ENCODE measurements around the gene ADAMTS18.

The ADAMTS18 gene

DNA sequence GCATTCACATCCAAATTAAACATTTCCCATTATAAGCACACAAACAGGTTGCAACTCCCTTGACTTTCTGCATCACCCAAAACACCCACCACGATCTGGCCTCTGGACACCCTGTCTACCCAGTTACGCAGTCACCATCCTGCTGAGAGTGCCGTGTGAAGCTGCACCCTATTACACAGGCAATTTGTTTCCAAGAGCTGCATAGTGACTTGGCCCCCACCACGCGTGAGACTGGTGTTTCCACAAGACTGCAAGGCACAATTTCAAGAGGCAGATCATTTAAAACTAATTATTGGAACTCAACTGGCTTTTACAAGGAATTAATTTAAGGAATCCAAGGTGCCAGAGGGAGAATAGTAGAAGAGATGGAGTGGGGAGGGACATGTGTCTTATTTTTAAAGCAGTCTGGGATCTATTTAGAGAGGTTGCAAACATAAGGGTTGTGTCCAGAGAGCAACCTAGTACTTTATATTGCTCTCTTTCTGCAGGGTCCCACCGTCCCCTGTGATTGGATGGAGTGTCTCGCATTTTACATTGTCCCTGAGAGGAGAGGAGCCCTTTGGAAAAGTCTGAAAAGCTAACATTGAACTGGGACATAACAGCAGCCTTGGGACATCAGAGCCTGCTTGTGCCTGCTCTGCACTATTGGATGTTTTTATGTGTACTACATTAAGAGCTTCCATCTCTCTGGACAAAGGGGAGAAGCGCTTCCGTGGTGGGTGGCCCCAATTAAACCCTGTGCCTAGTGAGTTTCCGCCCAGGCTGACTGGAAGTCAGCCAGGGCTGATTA is 8.7 kb upstream of the ADAMTS18 start (continued):
- no peak for TF ChIP-seq ZNF624 (tag by site-specific recombination; IDR thresholded peaks at IDR 0.05)
- no peak for TF ChIP-seq ZEB2 (tag by site-specific recombination; IDR thresholded peaks at IDR 0.05)
- no peak for TF ChIP-seq OVOL3 (tag by site-specific recombination; IDR thresholded peaks at IDR 0.05)
- TF ChIP-seq ZNF843 (tag by site-specific recombination; IDR thresholded peaks at IDR 0.05), result no peak
- no peak for TF ChIP-seq ZNF677 (tag by site-specific recombination; IDR thresholded peaks at IDR 0.05)
- TF ChIP-seq, protein P1, sequence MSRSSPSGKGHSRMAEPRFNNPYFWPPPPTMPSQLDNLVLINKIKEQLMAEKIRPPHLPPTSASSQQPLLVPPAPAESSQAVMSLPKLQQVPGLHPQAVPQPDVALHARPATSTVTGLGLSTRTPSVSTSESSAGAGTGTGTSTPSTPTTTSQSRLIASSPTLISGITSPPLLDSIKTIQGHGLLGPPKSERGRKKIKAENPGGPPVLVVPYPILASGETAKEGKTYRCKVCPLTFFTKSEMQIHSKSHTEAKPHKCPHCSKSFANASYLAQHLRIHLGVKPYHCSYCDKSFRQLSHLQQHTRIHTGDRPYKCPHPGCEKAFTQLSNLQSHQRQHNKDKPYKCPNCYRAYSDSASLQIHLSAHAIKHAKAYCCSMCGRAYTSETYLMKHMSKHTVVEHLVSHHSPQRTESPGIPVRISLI (tag by site-specific recombination; IDR thresholded peaks at IDR 0.05), result no peak
- TF ChIP-seq, protein P2, sequence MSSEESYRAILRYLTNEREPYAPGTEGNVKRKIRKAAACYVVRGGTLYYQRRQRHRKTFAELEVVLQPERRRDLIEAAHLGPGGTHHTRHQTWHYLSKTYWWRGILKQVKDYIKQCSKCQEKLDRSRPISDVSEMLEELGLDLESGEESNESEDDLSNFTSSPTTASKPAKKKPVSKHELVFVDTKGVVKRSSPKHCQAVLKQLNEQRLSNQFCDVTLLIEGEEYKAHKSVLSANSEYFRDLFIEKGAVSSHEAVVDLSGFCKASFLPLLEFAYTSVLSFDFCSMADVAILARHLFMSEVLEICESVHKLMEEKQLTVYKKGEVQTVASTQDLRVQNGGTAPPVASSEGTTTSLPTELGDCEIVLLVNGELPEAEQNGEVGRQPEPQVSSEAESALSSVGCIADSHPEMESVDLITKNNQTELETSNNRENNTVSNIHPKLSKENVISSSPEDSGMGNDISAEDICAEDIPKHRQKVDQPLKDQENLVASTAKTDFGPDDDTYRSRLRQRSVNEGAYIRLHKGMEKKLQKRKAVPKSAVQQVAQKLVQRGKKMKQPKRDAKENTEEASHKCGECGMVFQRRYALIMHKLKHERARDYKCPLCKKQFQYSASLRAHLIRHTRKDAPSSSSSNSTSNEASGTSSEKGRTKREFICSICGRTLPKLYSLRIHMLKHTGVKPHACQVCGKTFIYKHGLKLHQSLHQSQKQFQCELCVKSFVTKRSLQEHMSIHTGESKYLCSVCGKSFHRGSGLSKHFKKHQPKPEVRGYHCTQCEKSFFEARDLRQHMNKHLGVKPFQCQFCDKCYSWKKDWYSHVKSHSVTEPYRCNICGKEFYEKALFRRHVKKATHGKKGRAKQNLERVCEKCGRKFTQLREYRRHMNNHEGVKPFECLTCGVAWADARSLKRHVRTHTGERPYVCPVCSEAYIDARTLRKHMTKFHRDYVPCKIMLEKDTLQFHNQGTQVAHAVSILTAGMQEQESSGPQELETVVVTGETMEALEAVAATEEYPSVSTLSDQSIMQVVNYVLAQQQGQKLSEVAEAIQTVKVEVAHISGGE (tag by site-specific recombination; conservative IDR thresholded peaks at IDR 0.05; ENCODE audit: low read depth), result no peak
- TF ChIP-seq ZBTB48 (tag by site-specific recombination; IDR thresholded peaks at IDR 0.05), result no peak
- no peak for TF ChIP-seq ZNF202 (tag by site-specific recombination; IDR thresholded peaks at IDR 0.05; ENCODE audit: borderline replicate concordance)
- TF ChIP-seq ZNF19 (tag by site-specific recombination; IDR thresholded peaks at IDR 0.05; ENCODE audit: low read depth), result no peak
- no peak for TF ChIP-seq ZBTB20 (tag by site-specific recombination; IDR thresholded peaks at IDR 0.05)
- no peak for TF ChIP-seq ZBTB21 (tag by site-specific recombination; IDR thresholded peaks at IDR 0.05)
- TF ChIP-seq ZNF146 (tag by site-specific recombination; IDR thresholded peaks at IDR 0.05), result no peak
- peak; percentile 81 for TF ChIP-seq ZNF10 (tag by site-specific recombination; IDR thresholded peaks at IDR 0.05)
- no peak for TF ChIP-seq GLIS2 (tag by site-specific recombination; IDR thresholded peaks at IDR 0.05)
- TF ChIP-seq, protein P3, sequence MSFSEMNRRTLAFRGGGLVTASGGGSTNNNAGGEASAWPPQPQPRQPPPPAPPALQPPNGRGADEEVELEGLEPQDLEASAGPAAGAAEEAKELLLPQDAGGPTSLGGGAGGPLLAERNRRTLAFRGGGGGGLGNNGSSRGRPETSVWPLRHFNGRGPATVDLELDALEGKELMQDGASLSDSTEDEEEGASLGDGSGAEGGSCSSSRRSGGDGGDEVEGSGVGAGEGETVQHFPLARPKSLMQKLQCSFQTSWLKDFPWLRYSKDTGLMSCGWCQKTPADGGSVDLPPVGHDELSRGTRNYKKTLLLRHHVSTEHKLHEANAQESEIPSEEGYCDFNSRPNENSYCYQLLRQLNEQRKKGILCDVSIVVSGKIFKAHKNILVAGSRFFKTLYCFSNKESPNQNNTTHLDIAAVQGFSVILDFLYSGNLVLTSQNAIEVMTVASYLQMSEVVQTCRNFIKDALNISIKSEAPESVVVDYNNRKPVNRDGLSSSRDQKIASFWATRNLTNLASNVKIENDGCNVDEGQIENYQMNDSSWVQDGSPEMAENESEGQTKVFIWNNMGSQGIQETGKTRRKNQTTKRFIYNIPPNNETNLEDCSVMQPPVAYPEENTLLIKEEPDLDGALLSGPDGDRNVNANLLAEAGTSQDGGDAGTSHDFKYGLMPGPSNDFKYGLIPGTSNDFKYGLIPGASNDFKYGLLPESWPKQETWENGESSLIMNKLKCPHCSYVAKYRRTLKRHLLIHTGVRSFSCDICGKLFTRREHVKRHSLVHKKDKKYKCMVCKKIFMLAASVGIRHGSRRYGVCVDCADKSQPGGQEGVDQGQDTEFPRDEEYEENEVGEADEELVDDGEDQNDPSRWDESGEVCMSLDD (tag by site-specific recombination; IDR thresholded peaks at IDR 0.05), result no peak
- TF ChIP-seq, protein P4, sequence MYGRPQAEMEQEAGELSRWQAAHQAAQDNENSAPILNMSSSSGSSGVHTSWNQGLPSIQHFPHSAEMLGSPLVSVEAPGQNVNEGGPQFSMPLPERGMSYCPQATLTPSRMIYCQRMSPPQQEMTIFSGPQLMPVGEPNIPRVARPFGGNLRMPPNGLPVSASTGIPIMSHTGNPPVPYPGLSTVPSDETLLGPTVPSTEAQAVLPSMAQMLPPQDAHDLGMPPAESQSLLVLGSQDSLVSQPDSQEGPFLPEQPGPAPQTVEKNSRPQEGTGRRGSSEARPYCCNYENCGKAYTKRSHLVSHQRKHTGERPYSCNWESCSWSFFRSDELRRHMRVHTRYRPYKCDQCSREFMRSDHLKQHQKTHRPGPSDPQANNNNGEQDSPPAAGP (tag by site-specific recombination; IDR thresholded peaks at IDR 0.05), result no peak
- TF ChIP-seq, protein P5, sequence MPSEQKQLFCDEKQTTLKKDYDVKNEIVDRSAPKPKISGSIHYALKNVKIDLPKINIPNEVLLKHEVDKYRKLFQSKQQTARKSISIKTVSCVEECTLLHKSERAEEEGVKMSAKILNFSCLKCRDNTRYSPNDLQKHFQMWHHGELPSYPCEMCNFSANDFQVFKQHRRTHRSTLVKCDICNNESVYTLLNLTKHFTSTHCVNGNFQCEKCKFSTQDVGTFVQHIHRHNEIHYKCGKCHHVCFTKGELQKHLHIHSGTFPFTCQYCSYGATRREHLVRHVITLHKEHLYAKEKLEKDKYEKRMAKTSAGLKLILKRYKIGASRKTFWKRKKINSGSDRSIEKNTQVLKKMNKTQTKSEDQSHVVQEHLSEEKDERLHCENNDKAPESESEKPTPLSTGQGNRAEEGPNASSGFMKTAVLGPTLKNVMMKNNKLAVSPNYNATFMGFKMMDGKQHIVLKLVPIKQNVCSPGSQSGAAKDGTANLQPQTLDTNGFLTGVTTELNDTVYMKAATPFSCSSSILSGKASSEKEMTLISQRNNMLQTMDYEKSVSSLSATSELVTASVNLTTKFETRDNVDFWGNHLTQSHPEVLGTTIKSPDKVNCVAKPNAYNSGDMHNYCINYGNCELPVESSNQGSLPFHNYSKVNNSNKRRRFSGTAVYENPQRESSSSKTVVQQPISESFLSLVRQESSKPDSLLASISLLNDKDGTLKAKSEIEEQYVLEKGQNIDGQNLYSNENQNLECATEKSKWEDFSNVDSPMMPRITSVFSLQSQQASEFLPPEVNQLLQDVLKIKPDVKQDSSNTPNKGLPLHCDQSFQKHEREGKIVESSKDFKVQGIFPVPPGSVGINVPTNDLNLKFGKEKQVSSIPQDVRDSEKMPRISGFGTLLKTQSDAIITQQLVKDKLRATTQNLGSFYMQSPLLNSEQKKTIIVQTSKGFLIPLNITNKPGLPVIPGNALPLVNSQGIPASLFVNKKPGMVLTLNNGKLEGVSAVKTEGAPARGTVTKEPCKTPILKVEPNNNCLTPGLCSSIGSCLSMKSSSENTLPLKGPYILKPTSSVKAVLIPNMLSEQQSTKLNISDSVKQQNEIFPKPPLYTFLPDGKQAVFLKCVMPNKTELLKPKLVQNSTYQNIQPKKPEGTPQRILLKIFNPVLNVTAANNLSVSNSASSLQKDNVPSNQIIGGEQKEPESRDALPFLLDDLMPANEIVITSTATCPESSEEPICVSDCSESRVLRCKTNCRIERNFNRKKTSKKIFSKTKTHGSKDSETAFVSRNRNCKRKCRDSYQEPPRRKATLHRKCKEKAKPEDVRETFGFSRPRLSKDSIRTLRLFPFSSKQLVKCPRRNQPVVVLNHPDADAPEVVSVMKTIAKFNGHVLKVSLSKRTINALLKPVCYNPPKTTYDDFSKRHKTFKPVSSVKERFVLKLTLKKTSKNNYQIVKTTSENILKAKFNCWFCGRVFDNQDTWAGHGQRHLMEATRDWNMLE (tag by site-specific recombination; conservative IDR thresholded peaks at IDR 0.05; ENCODE audit: low read depth), result 0 out of 2 replicates have a peak, but pooled peaks have one; percentile 23
- no peak for TF ChIP-seq ZNF585B (tag by site-specific recombination; IDR thresholded peaks at IDR 0.05)
- TF ChIP-seq TCF7L2 (IDR thresholded peaks at IDR 0.05; ENCODE audit: borderline replicate concordance, low read depth, low read length), result no peak
- no peak for TF ChIP-seq ZNF292 (tag by site-specific recombination; IDR thresholded peaks at IDR 0.05; ENCODE audit: borderline replicate concordance, low read depth)
- TF ChIP-seq, protein P6, sequence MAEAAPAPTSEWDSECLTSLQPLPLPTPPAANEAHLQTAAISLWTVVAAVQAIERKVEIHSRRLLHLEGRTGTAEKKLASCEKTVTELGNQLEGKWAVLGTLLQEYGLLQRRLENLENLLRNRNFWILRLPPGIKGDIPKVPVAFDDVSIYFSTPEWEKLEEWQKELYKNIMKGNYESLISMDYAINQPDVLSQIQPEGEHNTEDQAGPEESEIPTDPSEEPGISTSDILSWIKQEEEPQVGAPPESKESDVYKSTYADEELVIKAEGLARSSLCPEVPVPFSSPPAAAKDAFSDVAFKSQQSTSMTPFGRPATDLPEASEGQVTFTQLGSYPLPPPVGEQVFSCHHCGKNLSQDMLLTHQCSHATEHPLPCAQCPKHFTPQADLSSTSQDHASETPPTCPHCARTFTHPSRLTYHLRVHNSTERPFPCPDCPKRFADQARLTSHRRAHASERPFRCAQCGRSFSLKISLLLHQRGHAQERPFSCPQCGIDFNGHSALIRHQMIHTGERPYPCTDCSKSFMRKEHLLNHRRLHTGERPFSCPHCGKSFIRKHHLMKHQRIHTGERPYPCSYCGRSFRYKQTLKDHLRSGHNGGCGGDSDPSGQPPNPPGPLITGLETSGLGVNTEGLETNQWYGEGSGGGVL (tag by site-specific recombination; IDR thresholded peaks at IDR 0.05), result no peak
- no peak for TF ChIP-seq ZNF174 (tag by site-specific recombination; IDR thresholded peaks at IDR 0.05)
- TF ChIP-seq OSR2 (tag by site-specific recombination; IDR thresholded peaks at IDR 0.05), result peak; percentile 59; the same call in 1 of the 2 replicates
- TF ChIP-seq HOXC10 (CRISPR knock-in tag; IDR thresholded peaks at IDR 0.05), result no peak

Data from HEK293 (cell line).